Dedifferentiated amniotic fluid mesenchymal stem cell (primary cell): ENCODE measurements around the gene GFY.
"Not testable (repeated sequence)": the region's sequence is repeated elsewhere in the genome, so short reads cannot be mapped to it uniquely, and the experiment has no call there.

Source experiments
- DNase-seq: peaks from one replicate; pipeline ENCODE4 v3.0.0-alpha.2; 2016; ENCODE audit errors: extremely low spot score

Gene GFY

GRCh38 chr19:49444100-49444700, 19.0 kb downstream of the GFY start:
- not testable (repeated sequence) for DNase-seq

GRCh38 chr19:49445997-49446396, 20.8 kb downstream of the GFY start:
- DNase-seq = no peak

GRCh38 chr19:49447485-49448431, 22.6 kb downstream of the GFY start:
- DNase-seq = no peak

GRCh38 chr19:49448432-49448786, 23.2 kb downstream of the GFY start:
- no peak for DNase-seq

- no peak for DNase-seq
Measured at GRCh38 chr19:49450405-49450804, 25.2 kb downstream of the GFY start.

GRCh38 chr19:49451430-49452181, 26.4 kb downstream of the GFY start, which contains the start of gene PIH1D1:
Gene PIH1D1, minus strand, starts transcription at chr19:49451814. Its CDS starts 240 bp downstream, at chr19:49451574.
- peak; percentile 99 for DNase-seq

GRCh38 chr19:49453013-49453756, 28.0 kb downstream of the GFY start, which contains the start of gene ALDH16A1:
Gene ALDH16A1, plus strand, starts transcription at chr19:49453225. Its CDS starts 107 bp downstream, at chr19:49453332.
- DNase-seq = peak; percentile 99

GRCh38 chr19:49453757-49454240, 28.6 kb downstream of the GFY start:
- DNase-seq = no peak

GRCh38 chr19:49455773-49456172, 30.6 kb downstream of the GFY start:
- peak; percentile 17 for DNase-seq

- peak; percentile 31 for DNase-seq
Measured at GRCh38 chr19:49456326-49456725, 31.1 kb downstream of the GFY start.

- no peak for DNase-seq
Measured at GRCh38 chr19:49458567-49458903, 33.3 kb downstream of the GFY start.

- DNase-seq = no peak
Measured at GRCh38 chr19:49459388-49459787, 34.2 kb downstream of the GFY start.

- DNase-seq = not testable (repeated sequence)
Measured at GRCh38 chr19:49461130-49461529, 35.9 kb downstream of the GFY start.

GRCh38 chr19:49461656-49462055, 36.5 kb downstream of the GFY start:
- DNase-seq = no peak

GRCh38 chr19:49462492-49462891, 37.3 kb downstream of the GFY start:
- no peak for DNase-seq

GRCh38 chr19:49463960-49464740, 39.0 kb downstream of the GFY start:
- no peak for DNase-seq

- DNase-seq = no peak
Measured at GRCh38 chr19:49465371-49465770, 40.2 kb downstream of the GFY start.

GRCh38 chr19:49468199-49468598, 43.0 kb downstream of the GFY start:
- DNase-seq = no peak

- peak; percentile 89 for DNase-seq
Measured at GRCh38 chr19:49468746-49469447, 43.7 kb downstream of the GFY start.
